Prostate gland (tissue), 2 donors: ENCODE measurements around the gene AKT1S1.

Experiments used
- CTCF ChIP-seq, 4 experiments: fragments of 200-600 bp in 2 of 4; fragments of 450-650 bp in 2 of 4; sonication (generic) in 2 of 4; IDR thresholded peaks; 1 replicate in 3 of 4; 2 replicates in 1 of 4; pipeline ENCODE4 v1.5.1; 2016 to 2019; ENCODE audit warnings: antibody characterized with exemption in 4 of 4, mild to moderate bottlenecking in 2 of 4, moderate library complexity in 2 of 4
- POLR2A ChIP-seq: fragments of 450-650 bp; IDR thresholded peaks from one replicate; pipeline ENCODE4 v1.6.1; 2016; ENCODE audit warnings: antibody characterized with exemption, mild to moderate bottlenecking
- POLR2AphosphoS5 ChIP-seq: sonication (generic); formaldehyde crosslinking; IDR thresholded peaks from one replicate; pipeline ENCODE4 v1.6.1; 2017; ENCODE audit warnings: antibody characterized with exemption

- TF ChIP-seq CTCF (IDR thresholded peaks at IDR 0.05) (no peak), POLR2A (no peak), POLR2AphosphoS5 (no peak)
These were observed 28.2 kb downstream of the AKT1S1 start for GRCh38 chr19:49848938-49849337.
